Measurements from ENCODE around the gene TYMP.

Gene TYMP

DNA sequence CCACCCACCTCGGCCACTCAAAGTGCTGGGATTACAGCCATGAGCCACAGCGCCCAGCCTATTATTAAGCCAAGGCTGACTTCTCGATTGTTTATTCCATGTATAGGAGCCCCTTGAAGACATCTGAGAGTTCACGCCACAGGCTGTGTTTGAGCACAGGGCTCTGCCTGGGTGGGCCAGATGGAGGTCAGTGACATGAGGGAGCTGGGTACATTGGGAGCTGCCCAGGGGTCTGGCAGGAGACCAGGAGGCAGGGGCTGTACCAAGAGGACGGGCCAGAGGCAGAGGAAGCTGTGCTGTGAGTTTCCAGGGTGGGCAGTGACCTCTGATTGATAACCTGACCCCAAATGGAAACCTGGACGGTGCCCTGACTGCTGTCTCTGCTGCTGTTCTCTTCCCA lies 27.7 kb downstream of the TYMP start:
- TF ChIP-seq, protein P1, sequence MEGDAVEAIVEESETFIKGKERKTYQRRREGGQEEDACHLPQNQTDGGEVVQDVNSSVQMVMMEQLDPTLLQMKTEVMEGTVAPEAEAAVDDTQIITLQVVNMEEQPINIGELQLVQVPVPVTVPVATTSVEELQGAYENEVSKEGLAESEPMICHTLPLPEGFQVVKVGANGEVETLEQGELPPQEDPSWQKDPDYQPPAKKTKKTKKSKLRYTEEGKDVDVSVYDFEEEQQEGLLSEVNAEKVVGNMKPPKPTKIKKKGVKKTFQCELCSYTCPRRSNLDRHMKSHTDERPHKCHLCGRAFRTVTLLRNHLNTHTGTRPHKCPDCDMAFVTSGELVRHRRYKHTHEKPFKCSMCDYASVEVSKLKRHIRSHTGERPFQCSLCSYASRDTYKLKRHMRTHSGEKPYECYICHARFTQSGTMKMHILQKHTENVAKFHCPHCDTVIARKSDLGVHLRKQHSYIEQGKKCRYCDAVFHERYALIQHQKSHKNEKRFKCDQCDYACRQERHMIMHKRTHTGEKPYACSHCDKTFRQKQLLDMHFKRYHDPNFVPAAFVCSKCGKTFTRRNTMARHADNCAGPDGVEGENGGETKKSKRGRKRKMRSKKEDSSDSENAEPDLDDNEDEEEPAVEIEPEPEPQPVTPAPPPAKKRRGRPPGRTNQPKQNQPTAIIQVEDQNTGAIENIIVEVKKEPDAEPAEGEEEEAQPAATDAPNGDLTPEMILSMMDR (IDR thresholded peaks at IDR 0.05; ENCODE audit: borderline replicate concordance, control extremely low read depth, extremely low read depth, insufficient read depth, missing control alignments), result no peak
- DNase-seq (ENCODE audit: low spot score), result no peak

DNA sequence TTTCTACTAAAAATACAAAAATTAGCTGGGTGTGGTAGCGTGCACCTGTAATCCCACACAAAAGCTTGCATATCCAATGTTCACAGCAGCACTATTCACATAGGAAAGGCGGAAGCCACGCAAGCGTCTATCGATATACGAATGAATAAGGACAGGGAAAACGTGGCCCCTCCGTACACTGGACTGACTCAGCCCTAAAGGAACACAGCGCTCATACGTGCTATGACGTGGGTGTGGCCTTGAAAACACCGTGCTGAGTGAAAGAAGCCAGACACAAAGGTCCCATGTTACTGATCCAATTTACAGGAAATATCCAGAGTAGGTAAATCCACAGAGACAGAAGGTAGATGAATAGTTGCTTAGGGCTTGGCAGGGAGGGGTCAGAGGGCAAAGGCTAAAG lies 29.4 kb downstream of the TYMP start:
- DNase-seq (ENCODE audit: low spot score), result no peak
- in situ Hi-C loops (cut with MboI; ENCODE audit: low sequenced_read_pairs, unreplicated experiment), result no loop called here

More for the DNA sequence above, 27.7 kb downstream of the TYMP start:
- in situ Hi-C loops (cut with MboI; ENCODE audit: low sequenced_read_pairs, unreplicated experiment), result no loop called here

DNA sequence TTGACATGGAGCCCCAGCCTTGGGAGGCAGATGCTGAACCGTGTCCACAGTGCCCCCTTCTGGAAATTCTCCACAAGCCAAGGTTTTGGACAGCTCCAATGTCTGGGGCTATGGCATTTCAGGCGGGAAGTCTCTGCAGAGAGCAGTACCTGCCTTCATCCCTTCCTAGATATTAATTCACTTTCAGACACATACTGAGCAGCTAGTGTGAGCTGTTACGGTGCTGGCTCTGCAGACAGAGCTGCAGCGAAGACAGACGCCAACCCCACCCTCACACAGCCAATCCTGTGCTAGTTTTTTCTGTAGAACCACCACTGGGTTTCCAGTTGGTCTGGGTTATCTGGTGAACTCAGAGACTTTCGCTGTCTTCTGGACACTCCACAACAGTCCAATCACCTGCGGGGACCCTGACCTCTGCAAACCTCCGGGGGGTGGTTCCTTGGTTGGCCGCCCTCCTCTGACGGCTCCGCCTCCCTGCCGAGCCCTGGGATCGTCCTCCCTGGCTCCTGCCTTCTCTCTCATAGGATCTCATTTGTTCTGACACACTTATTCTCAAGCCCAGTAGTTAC lies 31.4 kb downstream of the TYMP start:
- TF ChIP-seq, protein P1 (IDR thresholded peaks at IDR 0.05; ENCODE audit: borderline replicate concordance, control extremely low read depth, extremely low read depth, insufficient read depth, missing control alignments), result peak; percentile 58
- in situ Hi-C loops (cut with MboI; ENCODE audit: low sequenced_read_pairs, unreplicated experiment), result no loop called here

More for the DNA sequence above, 29.4 kb downstream of the TYMP start:
- TF ChIP-seq, protein P1 (IDR thresholded peaks at IDR 0.05; ENCODE audit: borderline replicate concordance, control extremely low read depth, extremely low read depth, insufficient read depth, missing control alignments), result no peak

DNA sequence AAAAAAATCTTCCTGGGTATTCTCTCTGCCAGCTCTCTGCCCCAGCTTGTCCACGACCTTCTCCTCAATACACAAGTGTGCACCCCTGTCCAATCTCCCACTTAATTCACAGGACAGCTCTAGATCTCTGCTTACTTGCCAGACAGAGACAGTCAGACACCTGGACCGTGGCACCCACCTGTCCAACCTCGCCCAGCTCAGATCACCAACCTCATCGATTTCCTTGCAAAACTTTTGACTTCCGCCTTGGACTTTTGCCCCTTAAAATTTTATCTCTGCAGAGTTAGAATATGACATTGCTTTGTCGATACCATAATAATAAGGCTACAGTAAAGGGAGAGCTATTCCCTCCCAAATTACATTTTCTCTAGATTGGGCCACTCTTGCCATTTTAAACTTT lies 32.7 kb downstream of the TYMP start:
- in situ Hi-C loops (cut with MboI; ENCODE audit: low sequenced_read_pairs, unreplicated experiment), result no loop called here
- DNase-seq (ENCODE audit: low spot score), result no peak
- TF ChIP-seq, protein P1 (IDR thresholded peaks at IDR 0.05; ENCODE audit: borderline replicate concordance, control extremely low read depth, extremely low read depth, insufficient read depth, missing control alignments), result no peak

More for the DNA sequence above, 31.4 kb downstream of the TYMP start:
- peak; percentile 80 for DNase-seq (ENCODE audit: low spot score)

DNA sequence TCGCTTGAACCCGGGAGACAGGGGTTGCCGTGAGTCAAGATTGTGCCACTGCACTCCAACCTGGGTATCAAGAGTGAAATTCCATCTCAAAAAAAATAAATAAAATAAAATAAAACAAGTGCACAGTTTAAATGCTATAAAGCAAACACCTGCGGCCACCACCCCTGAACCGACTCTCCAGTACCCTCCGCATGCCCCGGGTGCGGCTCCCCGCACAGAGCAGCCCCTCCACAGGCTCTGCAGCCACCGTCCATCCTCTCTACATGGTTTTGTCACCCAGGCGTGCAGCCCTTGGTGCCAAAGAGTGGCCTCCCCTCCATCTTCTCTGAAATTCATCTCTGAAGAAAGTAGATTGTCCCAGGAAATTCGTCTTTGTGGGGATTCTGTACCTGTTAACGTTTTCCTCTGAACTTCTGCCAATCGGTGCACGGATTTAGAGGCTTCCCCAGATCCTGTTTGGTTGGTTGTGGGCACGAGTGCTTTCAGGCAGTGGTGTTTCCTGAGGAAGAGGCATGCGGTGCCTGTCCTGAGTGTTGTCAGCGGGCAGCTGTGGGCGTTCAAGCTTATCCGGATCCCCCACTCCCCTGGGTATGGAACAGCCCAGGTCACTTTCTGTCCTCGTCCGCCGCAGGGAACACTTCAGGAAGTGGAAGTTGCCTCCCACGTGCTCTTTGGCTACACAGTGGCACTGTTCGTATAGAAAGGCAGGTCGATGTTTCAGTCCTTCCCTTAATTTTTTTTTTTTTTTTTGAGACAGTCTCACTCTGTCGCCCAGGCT lies 39.1 kb downstream of the TYMP start:
- TF ChIP-seq, protein P1 (IDR thresholded peaks at IDR 0.05; ENCODE audit: borderline replicate concordance, control extremely low read depth, extremely low read depth, insufficient read depth, missing control alignments), result no peak
- no peak for DNase-seq (ENCODE audit: low spot score)
- in situ Hi-C loops (cut with MboI; ENCODE audit: low sequenced_read_pairs, unreplicated experiment), result no loop called here

DNA sequence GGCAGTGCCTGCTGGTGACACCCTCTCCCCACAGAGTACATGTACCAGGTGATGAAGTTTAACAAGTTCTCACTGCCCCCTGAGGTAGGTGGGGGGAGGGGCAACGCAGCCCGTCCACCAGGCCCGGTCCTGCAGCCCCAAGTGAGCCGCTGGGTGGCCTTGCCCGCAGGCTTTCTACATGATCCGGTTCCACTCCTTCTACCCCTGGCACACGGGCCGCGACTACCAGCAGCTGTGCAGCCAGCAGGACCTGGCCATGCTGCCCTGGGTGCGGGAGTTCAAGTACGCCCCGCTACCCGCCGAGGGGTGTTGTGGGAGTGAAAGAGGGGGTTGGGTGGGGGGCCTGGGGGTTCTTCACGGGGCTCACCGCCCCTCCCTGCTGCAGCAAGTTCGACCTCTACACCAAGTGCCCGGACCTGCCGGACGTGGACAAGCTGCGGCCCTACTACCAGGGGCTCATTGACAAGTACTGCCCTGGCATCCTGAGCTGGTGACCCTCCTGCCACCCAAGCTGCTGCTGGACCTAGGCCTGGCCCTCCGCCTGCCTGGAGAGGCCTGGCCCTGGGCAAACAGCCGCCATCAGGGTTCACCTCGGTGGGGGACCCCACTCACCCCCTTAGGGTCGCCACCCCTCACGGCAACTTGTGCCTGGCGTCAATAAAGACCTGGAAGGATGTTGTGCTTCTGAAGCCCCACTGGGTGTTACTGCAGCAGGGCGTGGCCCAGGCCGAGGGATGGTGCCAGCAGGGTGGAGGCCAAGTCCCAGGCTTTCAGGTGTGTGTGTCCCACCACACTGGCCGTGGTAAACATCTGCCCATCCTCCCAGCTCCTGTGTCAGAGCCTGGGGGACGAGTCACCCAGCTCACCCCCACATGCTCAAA lies 40.2 kb downstream of the TYMP start:
- in situ Hi-C loops (cut with MboI; ENCODE audit: low sequenced_read_pairs, unreplicated experiment), result no loop called here
- TF ChIP-seq, protein P1 (IDR thresholded peaks at IDR 0.05; ENCODE audit: borderline replicate concordance, control extremely low read depth, extremely low read depth, insufficient read depth, missing control alignments), result no peak
- DNase-seq (ENCODE audit: low spot score), result no peak

All from GM13976 (cell line).